Trophoblast cell (in vitro differentiated cells and primary cell): ENCODE measurements around the gene TMEM80.

ENCODE experiments used
- DNase-seq, 2 donors: peaks; one replicate each; pipeline ENCODE4 v3.0.0-alpha.2; 2016
- H2AFZ ChIP-seq: 2 replicates; pipeline ENCODE4 v1.6.1; 2013; ENCODE audit warnings: low read length, moderate library complexity, mild to moderate bottlenecking; ENCODE audit not compliant: insufficient read depth, poor library complexity
- H2AK5ac ChIP-seq: 2 replicates; pipeline ENCODE4 v1.6.1; 2013; ENCODE audit warnings: mild to moderate bottlenecking, low read length
- H2BK120ac ChIP-seq: 2 replicates; pipeline ENCODE4 v1.6.1; 2013; ENCODE audit warnings: low read length, mild to moderate bottlenecking, moderate library complexity; ENCODE audit not compliant: insufficient read depth, poor library complexity
- H2BK12ac ChIP-seq: 2 replicates; pipeline ENCODE4 v1.6.1; 2013; ENCODE audit warnings: mild to moderate bottlenecking, low read length, moderate library complexity
- H2BK5ac ChIP-seq: 2 replicates; pipeline ENCODE4 v1.6.1; 2013; ENCODE audit warnings: low read length, low read depth, moderate library complexity, mild to moderate bottlenecking; ENCODE audit not compliant: poor library complexity
- H3K14ac ChIP-seq: 2 replicates; pipeline ENCODE4 v1.6.1; 2013; ENCODE audit warnings: mild to moderate bottlenecking, low read length
- H3K18ac ChIP-seq: 2 replicates; pipeline ENCODE4 v1.6.1; 2013; ENCODE audit warnings: mild to moderate bottlenecking, low read length
- H3K23ac ChIP-seq: 2 replicates; pipeline ENCODE4 v1.6.1; 2013; ENCODE audit warnings: low read length
- H3K27ac ChIP-seq: 2 replicates; pipeline ENCODE4 v1.5.1; 2013; ENCODE audit warnings: low read depth, mild to moderate bottlenecking, inconsistent platforms, low read length, moderate library complexity
- H3K27me3 ChIP-seq: 2 replicates; pipeline ENCODE4 v1.6.1; 2013; ENCODE audit warnings: inconsistent platforms, mild to moderate bottlenecking, low read length, moderate library complexity; ENCODE audit not compliant: insufficient read depth
- H3K36me3 ChIP-seq, 2 experiments: 1 replicate in 1 of 2; 2 replicates in 1 of 2; pipeline ENCODE4 v1.6.1; 2013; ENCODE audit warnings: low read length in 2 of 2, mild to moderate bottlenecking in 2 of 2, moderate library complexity in 1 of 2; ENCODE audit not compliant: insufficient read depth in 2 of 2, control insufficient read depth in 1 of 2
- H3K4ac ChIP-seq: 2 replicates; pipeline ENCODE4 v1.6.1; 2013; ENCODE audit warnings: low read depth, mild to moderate bottlenecking, low read length, moderate library complexity
- H3K4me1 ChIP-seq, 2 experiments: 1 replicate in 1 of 2; 2 replicates in 1 of 2; pipeline ENCODE4 v1.6.1; 2013; ENCODE audit warnings: low read length in 2 of 2, mild to moderate bottlenecking in 2 of 2, moderate library complexity in 1 of 2; ENCODE audit not compliant: insufficient read depth in 2 of 2, control insufficient read depth in 1 of 2
- H3K4me2 ChIP-seq: 2 replicates; pipeline ENCODE4 v1.6.1; 2013; ENCODE audit warnings: inconsistent platforms, mild to moderate bottlenecking, low read length, moderate library complexity
- H3K4me3 ChIP-seq: 2 replicates; pipeline ENCODE4 v1.5.1; 2013; ENCODE audit warnings: mild to moderate bottlenecking, low read depth, low read length, inconsistent platforms
- H3K79me1 ChIP-seq: one replicate; pipeline ENCODE4 v1.6.1; 2013; ENCODE audit warnings: low read length
- H3K79me2 ChIP-seq: 2 replicates; pipeline ENCODE4 v1.6.1; 2013; ENCODE audit warnings: low read length, mild to moderate bottlenecking; ENCODE audit not compliant: control insufficient read depth, insufficient read depth, poor library complexity
- H3K9ac ChIP-seq: 2 replicates; pipeline ENCODE4 v1.6.1; 2013; ENCODE audit warnings: mild to moderate bottlenecking, low read length
- H3K9me3 ChIP-seq: 2 replicates; pipeline ENCODE4 v1.6.1; 2013; ENCODE audit warnings: low read depth, mild to moderate bottlenecking, control low read depth, inconsistent platforms, low read length; ENCODE audit not compliant: insufficient read depth
- H4K12ac ChIP-seq: 2 replicates; pipeline ENCODE4 v1.6.1; 2013; ENCODE audit warnings: low read depth, mild to moderate bottlenecking, low read length, moderate library complexity
- H4K8ac ChIP-seq: 2 replicates; pipeline ENCODE4 v1.6.1; 2013; ENCODE audit warnings: low read depth, mild to moderate bottlenecking, low read length, moderate library complexity
- H4K91ac ChIP-seq: one replicate; pipeline ENCODE4 v1.6.1; 2013; ENCODE audit warnings: low read depth, mild to moderate bottlenecking, low read length, moderate library complexity
- WGBS: extraction: QIAGEN DNeasy Blood & Tissue Kit; methylation state at CpG from one replicate; pipeline ENCODE4 v1.1.7; 2013; ENCODE audit warnings: missing lambda C conversion rate; ENCODE audit not compliant: insufficient read length, insufficient coverage; ENCODE audit errors: extremely low coverage; 5-methylcytosine and 5-hydroxymethylcytosine counted together

TMEM80 gene

DNA sequence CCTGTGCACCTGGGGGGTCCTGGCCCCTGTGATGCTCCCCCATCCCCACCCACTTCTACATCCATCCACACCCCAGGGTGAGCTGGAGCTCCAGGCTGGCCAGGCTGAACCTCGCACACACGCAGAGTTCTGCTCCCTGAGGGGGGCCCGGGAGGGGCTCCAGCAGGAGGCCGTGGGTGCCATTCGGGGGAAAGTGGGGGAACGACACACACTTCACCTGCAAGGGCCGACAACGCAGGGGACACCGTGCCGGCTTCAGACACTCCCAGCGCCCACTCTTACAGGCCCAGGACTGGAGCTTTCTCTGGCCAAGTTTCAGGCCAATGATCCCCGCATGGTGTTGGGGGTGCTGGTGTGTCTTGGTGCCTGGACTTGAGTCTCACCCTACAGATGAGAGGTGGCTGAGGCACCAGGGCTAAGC, 31.7 kb downstream of the TMEM80 start:
- H2AK5ac ChIP-seq = no peak overlapping the region
- no peak overlapping the region for H2BK120ac ChIP-seq
- H3K9ac ChIP-seq = no peak overlapping the region
- H3K79me1 ChIP-seq = no peaks in the 10 kb centered on the region
- no peak overlapping the region for H3K18ac ChIP-seq
- DNase-seq = no peak
- no peak overlapping the region for H3K27ac ChIP-seq
- H3K4me3 ChIP-seq = no peak overlapping the region
- H2BK12ac ChIP-seq = no peak overlapping the region
- no peak overlapping the region for H2BK5ac ChIP-seq
- H3K14ac ChIP-seq = no peak overlapping the region
- H4K91ac ChIP-seq = no peak overlapping the region
- H3K4me2 ChIP-seq = no peak overlapping the region
- H3K79me2 ChIP-seq = no peaks in the 10 kb centered on the region
- no peaks in the 10 kb centered on the region for H3K27me3 ChIP-seq
- H3K36me3 ChIP-seq = peaks cover 35 to 36% of the 10 kb centered on the region in 2 experiments
- WGBS = no CpG with 5 or more reads among the region's 12 CpGs
- H3K9me3 ChIP-seq = no peaks in the 10 kb centered on the region
- no peak overlapping the region for H2AFZ ChIP-seq
- H3K23ac ChIP-seq = no peak overlapping the region
- H3K4me1 ChIP-seq = peaks cover 2 to 8% of the 10 kb centered on the region in 2 experiments
- H4K8ac ChIP-seq = no peak overlapping the region
- no peak overlapping the region for H3K4ac ChIP-seq
- no peak overlapping the region for H4K12ac ChIP-seq

DNA sequence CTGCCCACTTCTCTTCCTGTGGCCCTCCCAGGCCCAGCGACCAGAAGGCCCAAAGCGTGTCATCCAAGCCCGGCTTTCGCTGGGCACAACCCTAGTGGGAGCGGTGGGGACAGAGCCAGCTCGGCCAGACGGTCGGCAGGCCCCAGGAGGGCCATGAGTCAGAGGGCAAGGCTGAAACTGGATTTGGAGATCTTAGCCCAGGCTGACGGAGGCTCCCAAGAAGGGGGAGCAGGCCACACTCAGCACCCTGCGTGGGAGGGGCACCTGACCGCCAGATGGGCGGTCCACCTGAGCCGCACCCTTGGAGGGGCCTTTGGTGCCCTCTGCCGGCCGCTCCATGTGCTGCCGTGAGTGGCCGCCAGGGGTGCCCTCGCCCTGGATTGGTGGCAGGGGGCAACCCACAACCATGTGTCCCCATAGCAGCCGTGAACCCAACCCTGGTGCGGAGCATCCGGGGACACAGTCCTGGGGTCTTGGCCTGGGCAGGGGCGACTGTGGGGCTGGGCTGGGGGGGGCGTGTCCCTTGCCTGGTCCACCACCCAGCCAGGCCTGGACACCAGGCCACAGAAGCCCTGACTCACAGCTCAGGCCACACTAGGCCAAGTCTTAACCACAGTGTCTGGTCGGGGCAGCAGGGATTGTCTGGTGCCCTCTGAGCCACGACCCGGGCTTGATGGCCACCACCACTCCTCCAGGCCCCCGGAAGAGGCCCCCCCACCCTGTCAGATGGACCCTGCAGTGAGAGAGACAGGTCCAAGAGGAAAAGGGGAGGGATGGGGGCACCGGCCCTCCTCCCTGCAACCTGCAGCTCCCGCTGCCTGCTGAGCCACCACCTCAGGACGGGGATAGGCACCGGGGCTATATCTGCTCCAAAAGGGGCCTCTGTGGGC, 32.5 kb downstream of the TMEM80 start:
- Histone ChIP-seq H2BK12ac (no peak overlapping the region), H2BK120ac (no peak overlapping the region), H3K27ac (no peak overlapping the region), H3K14ac (no peak overlapping the region), H3K4ac (no peak overlapping the region), H3K9me3 (no peaks in the 10 kb centered on the region), H3K4me2 (no peak overlapping the region), H3K79me2 (no peaks in the 10 kb centered on the region), H3K36me3 (peaks cover 29 to 30% of the 10 kb centered on the region in 2 experiments), H4K12ac (peak overlapping the region; percentile 8), H3K18ac (no peak overlapping the region), H3K23ac (no peak overlapping the region), H3K4me3 (no peak overlapping the region), H3K9ac (no peak overlapping the region), H2AFZ (no peak overlapping the region), H3K4me1 (peaks cover 2 to 8% of the 10 kb centered on the region in 2 experiments), H3K79me1 (no peaks in the 10 kb centered on the region), H2AK5ac (no peak overlapping the region), H4K8ac (no peak overlapping the region), H2BK5ac (no peak overlapping the region), H3K27me3 (no peaks in the 10 kb centered on the region), H4K91ac (no peak overlapping the region)
- no CpG with 5 or more reads among the region's 31 CpGs for WGBS
- peak; percentile 93 to 94 for DNase-seq

DNA sequence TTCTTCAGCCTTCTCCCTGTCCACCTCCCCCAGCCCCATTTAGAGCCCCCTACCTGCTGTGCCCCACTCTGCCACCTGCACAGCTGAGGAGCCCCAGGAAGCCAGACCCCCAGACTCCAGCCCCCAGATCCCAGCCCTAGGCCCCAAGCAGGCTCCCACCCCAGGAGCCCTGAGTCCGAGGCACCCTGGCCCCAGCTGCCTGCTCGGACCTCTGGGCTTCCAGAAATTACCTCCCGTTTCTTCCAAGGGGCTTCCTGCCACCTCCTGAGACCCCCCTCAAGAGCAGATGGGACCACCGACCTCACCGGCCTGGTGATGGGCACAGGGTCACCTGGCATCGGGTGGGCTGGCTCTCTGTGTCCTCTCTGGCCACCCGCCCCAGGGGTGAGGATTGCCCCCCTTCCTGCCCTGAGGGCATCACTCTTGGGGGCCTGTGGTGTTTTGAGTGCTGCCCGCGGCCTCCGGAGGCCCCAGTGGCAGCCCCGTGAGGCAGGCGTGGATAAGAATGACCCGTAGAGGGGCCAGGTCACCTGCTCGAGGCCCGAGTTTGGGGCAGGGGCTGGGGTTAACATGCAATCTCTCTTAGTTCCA, 33.4 kb downstream of the TMEM80 start:
- H3K4me2 ChIP-seq = no peak overlapping the region
- no peak overlapping the region for H4K8ac ChIP-seq
- no peaks in the 10 kb centered on the region for H3K27me3 ChIP-seq
- no peaks in the 10 kb centered on the region for H3K9me3 ChIP-seq
- H2AK5ac ChIP-seq = no peak overlapping the region
- no peak overlapping the region for H3K27ac ChIP-seq
- H3K18ac ChIP-seq = no peak overlapping the region
- H2AFZ ChIP-seq = no peak overlapping the region
- H2BK12ac ChIP-seq = no peak overlapping the region
- H3K23ac ChIP-seq = no peak overlapping the region
- H3K14ac ChIP-seq = no peak overlapping the region
- no peak overlapping the region for H2BK120ac ChIP-seq
- H3K79me2 ChIP-seq = no peaks in the 10 kb centered on the region
- H3K9ac ChIP-seq = no peak overlapping the region
- H3K4me3 ChIP-seq = no peak overlapping the region
- H3K4ac ChIP-seq = no peak overlapping the region
- H3K36me3 ChIP-seq = peaks cover 22 to 24% of the 10 kb centered on the region in 2 experiments
- H3K4me1 ChIP-seq = peaks cover 2 to 8% of the 10 kb centered on the region in 2 experiments
- H4K91ac ChIP-seq = no peak overlapping the region
- WGBS = no CpG with 5 or more reads among the region's 15 CpGs
- no peak overlapping the region for H2BK5ac ChIP-seq
- no peaks in the 10 kb centered on the region for H3K79me1 ChIP-seq
- no peak for DNase-seq
- H4K12ac ChIP-seq = no peak overlapping the region

DNA sequence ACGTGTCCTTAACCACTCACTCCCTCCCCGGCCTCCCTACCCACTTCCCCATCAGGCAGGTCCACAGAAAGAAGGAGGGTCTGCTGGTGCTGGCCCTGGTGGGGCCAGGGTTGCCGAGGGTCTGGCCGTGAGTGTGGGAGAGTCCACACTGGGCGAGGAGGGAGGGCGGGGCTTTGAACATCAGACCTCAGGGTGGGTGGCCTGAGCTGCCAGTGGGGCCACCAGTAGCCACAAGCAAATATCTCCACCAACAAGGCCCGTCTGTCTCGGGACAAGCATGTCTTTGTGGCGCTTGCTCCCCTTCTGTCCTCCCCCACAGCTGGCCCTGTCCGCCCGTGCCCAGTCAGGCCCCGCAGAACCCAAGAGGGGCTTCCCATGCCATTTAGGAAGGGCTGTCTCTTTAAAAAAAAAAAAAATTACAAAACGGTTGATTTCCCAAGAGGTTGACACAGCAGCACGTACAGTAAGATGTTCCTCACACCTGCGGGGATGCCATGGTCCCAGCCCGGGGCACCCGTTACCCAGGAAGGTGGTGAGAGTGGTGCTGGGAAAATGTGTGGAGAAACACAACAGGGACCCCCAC, 34.0 kb downstream of the TMEM80 start:
- H3K4me3 ChIP-seq = no peak overlapping the region
- H3K18ac ChIP-seq = no peak overlapping the region
- H3K27ac ChIP-seq = no peak overlapping the region
- H4K91ac ChIP-seq = no peak overlapping the region
- peaks cover 16 to 18% of the 10 kb centered on the region in 2 experiments for H3K36me3 ChIP-seq
- no peaks in the 10 kb centered on the region for H3K9me3 ChIP-seq
- no CpG with 5 or more reads among the region's 17 CpGs for WGBS
- H4K12ac ChIP-seq = no peak overlapping the region
- H2BK5ac ChIP-seq = no peak overlapping the region
- DNase-seq = peak in 1 of 2 donors; percentile 44
- no peak overlapping the region for H2AK5ac ChIP-seq
- no peaks in the 10 kb centered on the region for H3K79me2 ChIP-seq
- H2BK120ac ChIP-seq = no peak overlapping the region
- H2AFZ ChIP-seq = no peak overlapping the region
- no peak overlapping the region for H3K4ac ChIP-seq
- no peak overlapping the region for H3K9ac ChIP-seq
- H3K14ac ChIP-seq = no peak overlapping the region
- H4K8ac ChIP-seq = no peak overlapping the region
- no peaks in the 10 kb centered on the region for H3K79me1 ChIP-seq
- H3K23ac ChIP-seq = no peak overlapping the region
- H3K4me1 ChIP-seq = peaks cover 2 to 8% of the 10 kb centered on the region in 2 experiments
- H2BK12ac ChIP-seq = no peak overlapping the region
- no peaks in the 10 kb centered on the region for H3K27me3 ChIP-seq
- no peak overlapping the region for H3K4me2 ChIP-seq
